K562 (cell line): ENCODE measurements around the gene CCDC127. TPM values are rescaled to one million over a fixed set of nuclear protein-coding genes. Genes with fewer than 3 reads are reported as not detected.

Experiments
- ARNT ChIP-seq, 2 experiments: fragments of 450-650 bp; IDR thresholded peaks; 2 replicates each; pipeline ENCODE4 v1.6.1; 2016; ENCODE audit warnings: mild to moderate bottlenecking in 1 of 2
- CTBP1 ChIP-seq: fragments of 450-650 bp; IDR thresholded peaks from 2 replicates; pipeline ENCODE4 v1.6.1; 2016; ENCODE audit warnings: borderline replicate concordance
- FOS ChIP-seq: IDR thresholded peaks from 3 replicates; pipeline ENCODE4 v1.6.1; 2011; ENCODE audit not compliant: insufficient read length; ENCODE audit errors: extremely low read depth
- FOXJ2 ChIP-seq: fragments of 200-800 bp; sonication (Bioruptor generic); IDR thresholded peaks from 2 replicates; pipeline ENCODE4 v1.6.1; 2016; ENCODE audit warnings: missing genetic modification characterization, missing compliant biosample characterization
- HMGN3 ChIP-seq: IDR thresholded peaks from 2 replicates; pipeline ENCODE4 v1.6.1; 2011; ENCODE audit warnings: borderline replicate concordance, low read depth, mild to moderate bottlenecking, mixed read lengths, low read length; ENCODE audit not compliant: insufficient read length; ENCODE audit errors: extremely low read depth
- HNRNPUL1 ChIP-seq: fragments of 200-400 bp; formaldehyde crosslinking; IDR thresholded peaks from 2 replicates; pipeline ENCODE4 v1.6.1; 2017; ENCODE audit warnings: low read length
- KLF10 ChIP-seq: fragments of 250-450 bp; sonication (Bioruptor Pico); IDR thresholded peaks from 2 replicates; pipeline ENCODE4 v1.6.1; 2021; ENCODE audit warnings: matching md5 sums
- LEF1 ChIP-seq: fragments of 450-650 bp; IDR thresholded peaks from 2 replicates; pipeline ENCODE4 v1.6.1; 2016; ENCODE audit warnings: mild to moderate bottlenecking
- MBD2 ChIP-seq: sonication (generic); IDR thresholded peaks from 2 replicates; pipeline ENCODE4 v1.6.1; 2016; ENCODE audit warnings: low read depth, borderline replicate concordance
- NFIC ChIP-seq: fragments of 450-650 bp; IDR thresholded peaks from 2 replicates; pipeline ENCODE4 v1.6.1; 2017; ENCODE audit warnings: mild to moderate bottlenecking, inconsistent platforms
- PURB ChIP-seq: sonication (generic); formaldehyde crosslinking; IDR thresholded peaks from 2 replicates; pipeline ENCODE4 v1.9.0; 2021; ENCODE audit warnings: low read depth, mild to moderate bottlenecking, missing genetic modification reagents
- RBBP5 ChIP-seq: fragments of 200-600 bp; sonication (generic); IDR thresholded peaks from 2 replicates; pipeline ENCODE4 v1.6.1; 2012; ENCODE audit warnings: borderline replicate concordance, mild to moderate bottlenecking, low read length, control low read depth, inconsistent platforms; ENCODE audit not compliant: insufficient read depth, poor library complexity, severe bottlenecking
- SMAD4 ChIP-seq: fragments of 250-450 bp; sonication (Bioruptor Pico); conservative IDR thresholded peaks from 2 replicates; pipeline ENCODE4 v1.8.0; 2021; ENCODE audit warnings: inconsistent platforms, mild to moderate bottlenecking, moderate library complexity
- ZNF165 ChIP-seq: fragments of 250-450 bp; sonication (Bioruptor Pico); IDR thresholded peaks from 2 replicates; pipeline ENCODE4 v1.4.0; 2020; ENCODE audit warnings: borderline replicate concordance
- ZNF584 ChIP-seq: fragments of 200-800 bp; sonication (Bioruptor generic); IDR thresholded peaks from 2 replicates; pipeline ENCODE4 v1.6.1; 2016; ENCODE audit warnings: low read depth, mild to moderate bottlenecking, missing genetic modification characterization, missing compliant biosample characterization
- polyA plus RNA-seq, 8 experiments: library from polyadenylated mRNA; depleted of rRNA in 4 of 8; stranded (reverse) in 5 of 8; unstranded in 3 of 8; fragments of >200 nt; fragmentation: Nextera tagmentation in 2 of 8; fragmentation: Illumina TruSeq in 1 of 8; extraction: Ambion mirVana in 2 of 8; extraction: Trizol in 1 of 8; gene quantifications; 2 replicates each; pipeline versions ENCODE4 v1.2.1 to v1.2.3, GENCODE V29; 2011 to 2014; ENCODE audit warnings: inconsistent platforms in 1 of 8, missing spikeins in 1 of 8
- total RNA-seq, 7 experiments: library from RNA; depleted of rRNA in 6 of 7; stranded (reverse); fragments of >200 nt in 6 of 7; fragmentation: Illumina TruSeq in 2 of 7; extraction: Trizol in 2 of 7; gene quantifications; 2 replicates each; pipeline versions ENCODE4 v1.2.1 to v1.2.3, GENCODE V29; 2011 to 2021; ENCODE audit warnings: low replicate concordance in 1 of 7
- TF ChIP-seq, protein P1 (sequence below): fragments of 450-650 bp; IDR thresholded peaks from one replicate; pipeline ENCODE4 v1.6.1; 2018; ENCODE audit warnings: mild to moderate bottlenecking, moderate library complexity; ENCODE audit not compliant: partially characterized antibody
- TF ChIP-seq, protein P2 (sequence below): fragments of 250-450 bp; sonication (Bioruptor Pico); IDR thresholded peaks from 2 replicates; pipeline ENCODE4 v1.5.0; 2022; ENCODE audit warnings: mild to moderate bottlenecking
- TF ChIP-seq, protein P3 (sequence below), 2 experiments: IDR thresholded peaks; 2 replicates each; pipeline ENCODE4 v1.6.1; 2012; ENCODE audit warnings: improper control_type of control experiment in 2 of 2, low read depth in 2 of 2, low read length in 2 of 2, borderline replicate concordance in 1 of 2
- TF ChIP-seq, protein P4 (sequence below): sonication (generic); formaldehyde crosslinking; IDR thresholded peaks from 2 replicates; pipeline ENCODE4 v1.8.1; 2022; ENCODE audit warnings: missing genetic modification reagents
- TF ChIP-seq, protein P5 (sequence below), 2 experiments: fragments of 450-650 bp in 1 of 2; sonication (generic) in 1 of 2; formaldehyde crosslinking; conservative IDR thresholded peaks; 2 replicates each; pipeline versions ENCODE4 v1.4.0 to v1.8.1; 2020 to 2022; ENCODE audit warnings: mild to moderate bottlenecking in 1 of 2, missing genetic modification reagents in 1 of 2

CCDC127 gene
- total and polyA plus RNA-seq, 9 of the 15 experiments (the other 6 are each of a cell fraction or from before 2014, with no cell fraction given): 2.7 to 4.5 (median 4.1) TPM

DNA sequence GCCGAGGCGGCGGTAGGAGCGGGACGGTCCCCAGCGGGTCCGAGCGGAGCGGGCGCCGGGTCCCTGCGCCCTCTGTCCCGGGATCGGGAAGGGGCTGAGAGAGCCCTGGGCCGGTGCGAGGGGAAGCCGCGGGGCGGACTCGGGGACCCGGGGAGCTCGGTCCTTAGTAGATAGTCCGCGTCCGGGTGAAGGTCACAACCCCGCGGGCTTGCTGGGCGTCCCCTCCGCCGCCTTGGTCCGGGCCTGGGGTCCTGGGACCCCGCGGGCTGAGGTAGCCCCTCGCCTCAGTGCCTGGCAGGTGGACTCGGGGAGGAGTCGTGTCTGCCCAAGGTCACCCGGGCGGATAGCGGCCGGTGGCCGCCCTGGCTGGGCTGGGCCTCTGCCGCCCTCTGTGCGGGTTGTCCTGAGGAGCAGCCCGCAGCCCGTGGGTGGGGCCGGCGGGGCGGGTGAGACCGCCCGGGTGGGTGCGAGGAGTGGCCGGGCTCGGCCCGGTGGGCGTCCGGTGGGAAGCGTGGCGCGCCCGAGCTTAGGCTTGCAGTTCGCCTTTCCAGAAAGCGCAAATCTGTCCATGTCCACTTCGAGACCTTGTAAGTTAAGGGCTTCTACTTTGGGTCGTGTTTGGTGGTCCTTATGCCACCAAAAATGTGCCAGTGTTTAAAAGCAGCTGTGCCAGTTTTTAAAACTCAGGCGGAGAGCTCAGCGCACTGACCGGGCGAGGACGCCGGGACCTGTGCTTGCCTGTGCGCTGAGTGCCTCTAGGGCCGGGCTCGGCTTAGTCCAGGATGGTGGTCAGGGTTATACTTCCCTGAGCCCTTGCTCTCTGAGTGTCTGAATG is 721 bp upstream of the CCDC127 start (continued):
- TF ChIP-seq, protein P1, sequence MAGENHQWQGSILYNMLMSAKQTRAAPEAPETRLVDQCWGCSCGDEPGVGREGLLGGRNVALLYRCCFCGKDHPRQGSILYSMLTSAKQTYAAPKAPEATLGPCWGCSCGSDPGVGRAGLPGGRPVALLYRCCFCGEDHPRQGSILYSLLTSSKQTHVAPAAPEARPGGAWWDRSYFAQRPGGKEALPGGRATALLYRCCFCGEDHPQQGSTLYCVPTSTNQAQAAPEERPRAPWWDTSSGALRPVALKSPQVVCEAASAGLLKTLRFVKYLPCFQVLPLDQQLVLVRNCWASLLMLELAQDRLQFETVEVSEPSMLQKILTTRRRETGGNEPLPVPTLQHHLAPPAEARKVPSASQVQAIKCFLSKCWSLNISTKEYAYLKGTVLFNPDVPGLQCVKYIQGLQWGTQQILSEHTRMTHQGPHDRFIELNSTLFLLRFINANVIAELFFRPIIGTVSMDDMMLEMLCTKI: no peak
- TF ChIP-seq ZNF165 (CRISPR knock-in tag) (no peak), SMAD4 (CRISPR knock-in tag) (no peak), PURB (CRISPR knock-in tag) (no peak), FOXJ2 (tag) (no peak), ZNF584 (no peak), NFIC (no peak), CTBP1 (no peak), MBD2 (no peak), HMGN3 (no peak), HNRNPUL1 (no peak), KLF10 (no peak), LEF1 (no peak), ARNT (IDR thresholded peaks at IDR 0.05) (no peak), RBBP5 (peak; percentile 82), FOS (no peak)
- TF ChIP-seq, protein P2, sequence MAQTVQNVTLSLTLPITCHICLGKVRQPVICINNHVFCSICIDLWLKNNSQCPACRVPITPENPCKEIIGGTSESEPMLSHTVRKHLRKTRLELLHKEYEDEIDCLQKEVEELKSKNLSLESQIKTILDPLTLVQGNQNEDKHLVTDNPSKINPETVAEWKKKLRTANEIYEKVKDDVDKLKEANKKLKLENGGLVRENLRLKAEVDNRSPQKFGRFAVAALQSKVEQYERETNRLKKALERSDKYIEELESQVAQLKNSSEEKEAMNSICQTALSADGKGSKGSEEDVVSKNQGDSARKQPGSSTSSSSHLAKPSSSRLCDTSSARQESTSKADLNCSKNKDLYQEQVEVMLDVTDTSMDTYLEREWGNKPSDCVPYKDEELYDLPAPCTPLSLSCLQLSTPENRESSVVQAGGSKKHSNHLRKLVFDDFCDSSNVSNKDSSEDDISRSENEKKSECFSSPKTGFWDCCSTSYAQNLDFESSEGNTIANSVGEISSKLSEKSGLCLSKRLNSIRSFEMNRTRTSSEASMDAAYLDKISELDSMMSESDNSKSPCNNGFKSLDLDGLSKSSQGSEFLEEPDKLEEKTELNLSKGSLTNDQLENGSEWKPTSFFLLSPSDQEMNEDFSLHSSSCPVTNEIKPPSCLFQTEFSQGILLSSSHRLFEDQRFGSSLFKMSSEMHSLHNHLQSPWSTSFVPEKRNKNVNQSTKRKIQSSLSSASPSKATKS (CRISPR knock-in tag): no peak
- TF ChIP-seq, protein P3, sequence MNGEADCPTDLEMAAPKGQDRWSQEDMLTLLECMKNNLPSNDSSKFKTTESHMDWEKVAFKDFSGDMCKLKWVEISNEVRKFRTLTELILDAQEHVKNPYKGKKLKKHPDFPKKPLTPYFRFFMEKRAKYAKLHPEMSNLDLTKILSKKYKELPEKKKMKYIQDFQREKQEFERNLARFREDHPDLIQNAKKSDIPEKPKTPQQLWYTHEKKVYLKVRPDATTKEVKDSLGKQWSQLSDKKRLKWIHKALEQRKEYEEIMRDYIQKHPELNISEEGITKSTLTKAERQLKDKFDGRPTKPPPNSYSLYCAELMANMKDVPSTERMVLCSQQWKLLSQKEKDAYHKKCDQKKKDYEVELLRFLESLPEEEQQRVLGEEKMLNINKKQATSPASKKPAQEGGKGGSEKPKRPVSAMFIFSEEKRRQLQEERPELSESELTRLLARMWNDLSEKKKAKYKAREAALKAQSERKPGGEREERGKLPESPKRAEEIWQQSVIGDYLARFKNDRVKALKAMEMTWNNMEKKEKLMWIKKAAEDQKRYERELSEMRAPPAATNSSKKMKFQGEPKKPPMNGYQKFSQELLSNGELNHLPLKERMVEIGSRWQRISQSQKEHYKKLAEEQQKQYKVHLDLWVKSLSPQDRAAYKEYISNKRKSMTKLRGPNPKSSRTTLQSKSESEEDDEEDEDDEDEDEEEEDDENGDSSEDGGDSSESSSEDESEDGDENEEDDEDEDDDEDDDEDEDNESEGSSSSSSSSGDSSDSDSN (IDR thresholded peaks at IDR 0.05; ENCODE audit: borderline replicate concordance in 1 of 2, low read depth in 2 of 2, low read length in 2 of 2): no peak
- TF ChIP-seq, protein P4, sequence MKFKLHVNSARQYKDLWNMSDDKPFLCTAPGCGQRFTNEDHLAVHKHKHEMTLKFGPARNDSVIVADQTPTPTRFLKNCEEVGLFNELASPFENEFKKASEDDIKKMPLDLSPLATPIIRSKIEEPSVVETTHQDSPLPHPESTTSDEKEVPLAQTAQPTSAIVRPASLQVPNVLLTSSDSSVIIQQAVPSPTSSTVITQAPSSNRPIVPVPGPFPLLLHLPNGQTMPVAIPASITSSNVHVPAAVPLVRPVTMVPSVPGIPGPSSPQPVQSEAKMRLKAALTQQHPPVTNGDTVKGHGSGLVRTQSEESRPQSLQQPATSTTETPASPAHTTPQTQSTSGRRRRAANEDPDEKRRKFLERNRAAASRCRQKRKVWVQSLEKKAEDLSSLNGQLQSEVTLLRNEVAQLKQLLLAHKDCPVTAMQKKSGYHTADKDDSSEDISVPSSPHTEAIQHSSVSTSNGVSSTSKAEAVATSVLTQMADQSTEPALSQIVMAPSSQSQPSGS (CRISPR knock-in tag): no peak
- TF ChIP-seq, protein P5, sequence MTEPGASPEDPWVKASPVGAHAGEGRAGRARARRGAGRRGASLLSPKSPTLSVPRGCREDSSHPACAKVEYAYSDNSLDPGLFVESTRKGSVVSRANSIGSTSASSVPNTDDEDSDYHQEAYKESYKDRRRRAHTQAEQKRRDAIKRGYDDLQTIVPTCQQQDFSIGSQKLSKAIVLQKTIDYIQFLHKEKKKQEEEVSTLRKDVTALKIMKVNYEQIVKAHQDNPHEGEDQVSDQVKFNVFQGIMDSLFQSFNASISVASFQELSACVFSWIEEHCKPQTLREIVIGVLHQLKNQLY (CRISPR knock-in tag; conservative IDR thresholded peaks at IDR 0.05): no peak
